ENCODE measurements around the gene UIMC1. TPM values are rescaled to one million over a fixed set of nuclear protein-coding genes. Genes with fewer than 3 reads are reported as not detected.
A peak's percentile ranks its signal among the peaks of the same experiment; 100 is the strongest.
"Not testable (repeated sequence)": the region's sequence is repeated elsewhere in the genome, so short reads cannot be mapped to it uniquely, and the experiment has no call there.

Gene UIMC1
- total RNA-seq, 4 donors from 2014 or later = 12.3 to 93.2 (median 50.0) TPM

- H3K27ac ChIP-seq = peak overlapping the region; percentile 41 to 73
These were observed 11.5 kb downstream of the UIMC1 start for GRCh38 chr5:176995122-176995490.

GRCh38 chr5:176994460-176995121 is 12.0 kb downstream of the UIMC1 start:
- no peak for TF ChIP-seq POLR2A (IDR thresholded peaks at IDR 0.05)
- no peak for TF ChIP-seq CTCF (IDR thresholded peaks at IDR 0.05)
- no peaks in the 10 kb centered on the region for H3K9me3 ChIP-seq
- H3K36me3 ChIP-seq = no peaks in the 10 kb centered on the region
- H3K4me1 ChIP-seq = no peaks in the 10 kb centered on the region
- H3K27ac ChIP-seq = peak overlapping the region; percentile 41 to 73
- no peak for DNase-seq
- intact Hi-C loops (cut with DNase I; ENCODE audit: low total_unique reads) = no loop called here
- no peaks in the 10 kb centered on the region for H3K27me3 ChIP-seq
- H3K4me3 ChIP-seq = no peak overlapping the region

More at GRCh38 chr5:176995122-176995490, 11.5 kb downstream of the UIMC1 start:
- no peaks in the 10 kb centered on the region for H3K4me1 ChIP-seq
- H3K9me3 ChIP-seq = no peaks in the 10 kb centered on the region
- H3K27me3 ChIP-seq = no peaks in the 10 kb centered on the region
- no peak for DNase-seq
- H3K4me3 ChIP-seq = no peak overlapping the region
- no peaks in the 10 kb centered on the region for H3K36me3 ChIP-seq
- TF ChIP-seq POLR2A (IDR thresholded peaks at IDR 0.05) = no peak
- TF ChIP-seq CTCF (IDR thresholded peaks at IDR 0.05) = no peak
- intact Hi-C loops (cut with DNase I; ENCODE audit: low total_unique reads) = no loop called here

- H3K4me1 ChIP-seq; intact Hi-C loops (cut with DNase I; ENCODE audit: low total_unique reads); H3K9me3 ChIP-seq; H3K36me3 ChIP-seq; H3K4me3 ChIP-seq; H3K27me3 ChIP-seq; DNase-seq; H3K27ac ChIP-seq: not testable (repeated sequence)
These were observed 13.5 kb downstream of the UIMC1 start for GRCh38 chr5:176993081-176993480.

GRCh38 chr5:176987583-176987982 is 19.0 kb downstream of the UIMC1 start:
- Histone ChIP-seq H3K4me3 (no peak overlapping the region), H3K4me1 (no peaks in the 10 kb centered on the region), H3K27me3 (no peaks in the 10 kb centered on the region), H3K36me3 (no peaks in the 10 kb centered on the region), H3K27ac (no peak overlapping the region), H3K9me3 (no peaks in the 10 kb centered on the region)
- intact Hi-C loops (cut with DNase I; ENCODE audit: low total_unique reads) = no loop called here
- no peak for TF ChIP-seq CTCF (IDR thresholded peaks at IDR 0.05)
- no peak for TF ChIP-seq POLR2A (IDR thresholded peaks at IDR 0.05)
- DNase-seq = no peak

- H3K27me3 ChIP-seq = no peaks in the 10 kb centered on the region
- no peaks in the 10 kb centered on the region for H3K9me3 ChIP-seq
- TF ChIP-seq POLR2A (IDR thresholded peaks at IDR 0.05) (no peak), CTCF (IDR thresholded peaks at IDR 0.05) (no peak)
- H3K4me1 ChIP-seq = no peaks in the 10 kb centered on the region
- no peak for DNase-seq
- H3K4me3 ChIP-seq = no peak overlapping the region
- H3K27ac ChIP-seq = no peak overlapping the region
- no peaks in the 10 kb centered on the region for H3K36me3 ChIP-seq
- intact Hi-C loops (cut with DNase I; ENCODE audit: low total_unique reads) = no loop called here
These were observed 20.3 kb downstream of the UIMC1 start for GRCh38 chr5:176986280-176986679.

GRCh38 chr5:176985516-176985915 is 21.1 kb downstream of the UIMC1 start:
- Histone ChIP-seq H3K4me3 (no peak overlapping the region), H3K27ac (no peak overlapping the region), H3K9me3 (no peaks in the 10 kb centered on the region), H3K4me1 (no peaks in the 10 kb centered on the region), H3K27me3 (no peaks in the 10 kb centered on the region), H3K36me3 (no peaks in the 10 kb centered on the region)
- no peak for DNase-seq
- intact Hi-C loops (cut with DNase I; ENCODE audit: low total_unique reads) = no loop called here
- no peak for TF ChIP-seq POLR2A (IDR thresholded peaks at IDR 0.05)
- no peak for TF ChIP-seq CTCF (IDR thresholded peaks at IDR 0.05)

- H3K27ac ChIP-seq; H3K9me3 ChIP-seq; H3K36me3 ChIP-seq; H3K27me3 ChIP-seq; H3K4me1 ChIP-seq; DNase-seq; intact Hi-C loops (cut with DNase I; ENCODE audit: low total_unique reads); H3K4me3 ChIP-seq: not testable (repeated sequence)
These were observed 22.4 kb downstream of the UIMC1 start for GRCh38 chr5:176984176-176984575.

- intact Hi-C loops (cut with DNase I; ENCODE audit: low total_unique reads); H3K9me3 ChIP-seq; DNase-seq; H3K4me3 ChIP-seq; H3K27ac ChIP-seq; H3K4me1 ChIP-seq; H3K36me3 ChIP-seq; H3K27me3 ChIP-seq: not testable (repeated sequence)
These were observed 23.0 kb downstream of the UIMC1 start for GRCh38 chr5:176983593-176983992.
